Ovary (tissue), 9 donors: ENCODE results near the gene TSACC. TPM values are rescaled to one million over a fixed set of nuclear protein-coding genes. Genes with fewer than 3 reads are reported as not detected.
"Not testable (repeated sequence)": the region's sequence is repeated elsewhere in the genome, so short reads cannot be mapped to it uniquely, and the experiment has no call there.

Experiments
- DNase-seq, 5 donors: peaks; one replicate each; pipeline ENCODE4 v3.0.0-alpha.2; 2019 to 2020
- H3K27ac ChIP-seq, 2 donors: fragments of 200-600 bp; one replicate each; pipeline versions ENCODE4 v1.5.1 to v1.8.0; 2019 to 2022
- H3K27me3 ChIP-seq: fragments of 200-600 bp; one replicate; pipeline ENCODE4 v1.8.0; 2022
- H3K36me3 ChIP-seq: fragments of 200-600 bp; sonication (generic); one replicate; pipeline ENCODE4 v1.5.1; 2019
- H3K4me1 ChIP-seq: one replicate; pipeline ENCODE4 v1.8.1; 2013; ENCODE audit warnings: mild to moderate bottlenecking, moderate library complexity; ENCODE audit not compliant: insufficient read depth
- H3K4me3 ChIP-seq: fragments of 200-600 bp; sonication (generic); one replicate; pipeline ENCODE4 v1.5.1; 2017
- H3K9me3 ChIP-seq, 2 donors: fragments of 200-600 bp in 1 of 2; sonication (generic) in 1 of 2; one replicate each; pipeline versions ENCODE4 v1.5.1 to v1.8.1; 2013 to 2019; ENCODE audit warnings: mild to moderate bottlenecking in 1 of 2, moderate library complexity in 1 of 2
- CTCF ChIP-seq, 3 donors: fragments of 450-650 bp in 2 of 3; fragments of 200-600 bp in 1 of 3; IDR thresholded peaks; one replicate each; pipeline versions ENCODE4 v1.5.1 to v1.8.0; 2016 to 2022; ENCODE audit warnings: antibody characterized with exemption in 3 of 3, mild to moderate bottlenecking in 1 of 3
- EP300 ChIP-seq: sonication (generic); formaldehyde crosslinking; IDR thresholded peaks from one replicate; pipeline ENCODE4 v1.6.1; 2017; ENCODE audit warnings: antibody characterized with exemption
- POLR2A ChIP-seq: fragments of 450-650 bp; IDR thresholded peaks from one replicate; pipeline ENCODE4 v1.6.1; 2017; ENCODE audit warnings: antibody characterized with exemption, mild to moderate bottlenecking, moderate library complexity
- WGBS, 3 donors: extraction: QIAGEN DNeasy Blood & Tissue Kit in 1 of 3; methylation state at CpG; one replicate each; pipeline versions ENCODE4 v1.1.5 to v1.1.7; 2013 to 2017; 5-methylcytosine and 5-hydroxymethylcytosine counted together
- intact Hi-C, 4 donors: fragments of 100-400 bp; cut with DNase I; formaldehyde crosslinking; loops; one replicate each; pipeline versions ENCODE4 v1.11.0 to v1.15.1; 2022 to 2023
- polyA plus RNA-seq, 2 donors: library from polyadenylated mRNA; stranded (reverse); fragments of 200-250 nt in 1 of 2; fragments of 350-450 nt in 1 of 2; fragmentation: Illumina TruSeq in 1 of 2; extraction: RNeasy Lipid Tissue Mini Kit (QIAGEN cat#74804) in 1 of 2; gene quantifications; one replicate each; pipeline ENCODE4 v1.2.3, GENCODE V29; 2013 to 2014
- total RNA-seq, 7 donors: library from RNA; depleted of rRNA in 2 of 7; stranded (reverse); fragments of >200 nt in 2 of 7; fragmentation: NEBNext Ultra II Directional in 3 of 7; extraction: Animal tissue kit (Norgen Biotek cat#: 25700) in 3 of 7; gene quantifications; one replicate each; pipeline versions ENCODE4 v1.1.0 to v1.2.4, GENCODE V29; 2016 to 2023
- donor health status: DM: no; HTN: no; CAD: no; lungs with moderate emphysema.
- donor health status: DM: no; HTN: no; CAD: no.
- donor health status: Bipolar disorder and iron deficiency.
- donor health status: DM: yes; HTN: yes; CAD: no.
- donor health status: DM: no; HTN: no; CAD: no.
- donor health status: DM: yes; HTN: yes; CAD: no.

Gene TSACC
- total and polyA plus RNA-seq, 9 donors: 1.00 TPM; not detected in 8

- intact Hi-C loops: loop anchor here in 1 of 4 donors (5.0 kb wide), 1 partner anchor 172 kb away; no protein-coding TSS in a partner anchor
- H3K36me3 ChIP-seq: no peaks in the 10 kb centered on the region
Measured at GRCh38 chr1:156319664-156320063, 18.7 kb upstream of the TSACC start.

GRCh38 chr1:156320560-156320959 is 17.8 kb upstream of the TSACC start:
- H3K36me3 ChIP-seq: no peaks in the 10 kb centered on the region

More at GRCh38 chr1:156319664-156320063, 18.7 kb upstream of the TSACC start:
- H3K4me1 ChIP-seq: no peaks in the 10 kb centered on the region
- no peaks in the 10 kb centered on the region for H3K9me3 ChIP-seq
- TF ChIP-seq POLR2A (no peak), EP300 (no peak), CTCF (IDR thresholded peaks at IDR 0.05) (peak in 1 of 3 donors; percentile 13)
- 68 to 82% (median 79%) methylated on average over 1 of the region's 1 CpG for WGBS, 3 donors
- no peak for DNase-seq
- H3K27me3 ChIP-seq: no peaks in the 10 kb centered on the region
- no peak overlapping the region for H3K27ac ChIP-seq
- H3K4me3 ChIP-seq: no peak overlapping the region

GRCh38 chr1:156323179-156323578 is 15.1 kb upstream of the TSACC start:
- DNase-seq, H3K36me3 ChIP-seq, H3K4me1 ChIP-seq, H3K9me3 ChIP-seq, H3K27ac ChIP-seq, intact Hi-C loops, H3K27me3 ChIP-seq, H3K4me3 ChIP-seq: not testable (repeated sequence)
- WGBS, 3 donors: 92 to 94% (median 92%) methylated on average over 9 of the region's 9 CpGs

More at GRCh38 chr1:156320560-156320959, 17.8 kb upstream of the TSACC start:
- DNase-seq: no peak
- H3K4me3 ChIP-seq: no peak overlapping the region
- whole genome bisulfite sequencing, 3 donors: 74 to 84% (median 80%) methylated on average over 3 of the region's 3 CpGs
- H3K4me1 ChIP-seq: no peaks in the 10 kb centered on the region
- intact Hi-C loops: no loop called here
- no peaks in the 10 kb centered on the region for H3K27me3 ChIP-seq
- H3K27ac ChIP-seq: no peak overlapping the region
- no peak for TF ChIP-seq POLR2A
- no peak for TF ChIP-seq EP300
- no peak for TF ChIP-seq CTCF (IDR thresholded peaks at IDR 0.05)
- no peaks in the 10 kb centered on the region for H3K9me3 ChIP-seq

- Histone ChIP-seq H3K36me3 (no peaks in the 10 kb centered on the region), H3K4me3 (no peak overlapping the region), H3K4me1 (peaks cover 7% of the 10 kb centered on the region), H3K27ac (no peak overlapping the region), H3K9me3 (no peaks in the 10 kb centered on the region), H3K27me3 (no peaks in the 10 kb centered on the region)
- TF ChIP-seq POLR2A: no peak
- no peak for TF ChIP-seq EP300
- TF ChIP-seq CTCF (IDR thresholded peaks at IDR 0.05): no peak
- intact Hi-C loops: no loop called here
- no peak for DNase-seq
- WGBS, 3 donors: 59 to 70% (median 70%) methylated on average over 4 of the region's 4 CpGs
Measured at GRCh38 chr1:156336242-156336641, 2.1 kb upstream of the TSACC start.

- 21 to 35% (median 34%) methylated on average over 34 of the region's 34 CpGs for WGBS, 3 donors
- peak overlapping the region in 1 of 2 donors; percentile 57 for H3K27ac ChIP-seq
- H3K4me1 ChIP-seq: peaks cover 7% of the 10 kb centered on the region
Measured at GRCh38 chr1:156337052-156337887, 1.1 kb upstream of the TSACC start.

More at GRCh38 chr1:156337052-156337887, 1.1 kb upstream of the TSACC start:
- intact Hi-C loops: no loop called here
- TF ChIP-seq CTCF (IDR thresholded peaks at IDR 0.05) (no peak), POLR2A (no peak), EP300 (no peak)
- H3K36me3 ChIP-seq: no peaks in the 10 kb centered on the region
- peak overlapping the region; percentile 77 for H3K4me3 ChIP-seq
- H3K9me3 ChIP-seq: no peaks in the 10 kb centered on the region
- H3K27me3 ChIP-seq: no peaks in the 10 kb centered on the region
- DNase-seq: peak in 2 of 5 donors; percentile 27 to 31
